ENCODE data around the gene ITGA2B. TPM values are rescaled to one million over a fixed set of nuclear protein-coding genes. Genes with fewer than 3 reads are reported as not detected.

ITGA2B gene
- total RNA-seq: 0.18 and 0.28 TPM in 2 replicates

GRCh38 chr17:44389281-44389680, at the start of gene ITGA2B:
Gene ITGA2B (minus strand): TSS chr17:44389649. CDS start chr17:44389473, 176 bp downstream.

GRCh38 chr17:44363613-44364159, 25.8 kb downstream of the ITGA2B start, which contains the start of gene FAM171A2:
Gene FAM171A2 (minus strand): TSS chr17:44363853. CDS start chr17:44363714, 139 bp downstream.

GRCh38 chr17:44344939-44345453, 44.5 kb downstream of the ITGA2B start, which contains the start of gene GRN:
Gene GRN (plus strand): TSS chr17:44345302. CDS start chr17:44349165, 3,863 bp downstream.

GRCh38 chr17:44324571-44325275, 64.7 kb downstream of the ITGA2B start, which contains the start of gene SLC25A39:
Gene SLC25A39 (minus strand): TSS chr17:44324823. CDS start chr17:44323562, 1,261 bp downstream.

Other genes starting within 250 kb of the ITGA2B start
- gene HROB, start 247.7 kb downstream of the ITGA2B start, total RNA-seq: 1.0 and 1.5 TPM in 2 replicates
- not detected in 2 replicates for gene ASB16, start 218.9 kb downstream of the ITGA2B start, total RNA-seq
- gene TMUB2, start 202.7 kb downstream of the ITGA2B start, total RNA-seq: 22.6 and 26.0 TPM in 2 replicates
- gene ATXN7L3, start 189.8 kb downstream of the ITGA2B start, total RNA-seq: 32.9 and 38.3 TPM in 2 replicates
- 47.6 and 55.3 TPM in 2 replicates for gene UBTF, start 170.0 kb downstream of the ITGA2B start, total RNA-seq
- not detected in 2 replicates for gene SLC4A1, start 121.5 kb downstream of the ITGA2B start, total RNA-seq
- 0.47 and 0.54 TPM in 2 replicates for gene RUNDC3A, start 81.0 kb downstream of the ITGA2B start, total RNA-seq
- 66.9 and 81.9 TPM in 2 replicates for gene SLC25A39, start 64.8 kb downstream of the ITGA2B start, total RNA-seq
- 238 and 353 TPM in 2 replicates for gene GRN, start 44.3 kb downstream of the ITGA2B start, total RNA-seq
- 4.6 and 9.5 TPM in 2 replicates for gene FAM171A2, start 25.8 kb downstream of the ITGA2B start, total RNA-seq
- 12.1 and 14.3 TPM in 2 replicates for gene GPATCH8, start 113.8 kb upstream of the ITGA2B start, total RNA-seq
- gene FZD2, start 167.8 kb upstream of the ITGA2B start, total RNA-seq: 0.54 and 1.7 TPM in 2 replicates

All from endothelial cell of coronary artery (primary cell).